ENCODE data around the gene DNAJB11. TPM values are rescaled to one million over a fixed set of nuclear protein-coding genes. Genes with fewer than 3 reads are reported as not detected.
A peak's percentile ranks its signal among the peaks of the same experiment; 100 is the strongest.

Gene DNAJB11
- polyA plus RNA-seq, 2 of the 4 experiments (the other 2 are of a cell fraction): 55.2 to 61.9 TPM

DNA sequence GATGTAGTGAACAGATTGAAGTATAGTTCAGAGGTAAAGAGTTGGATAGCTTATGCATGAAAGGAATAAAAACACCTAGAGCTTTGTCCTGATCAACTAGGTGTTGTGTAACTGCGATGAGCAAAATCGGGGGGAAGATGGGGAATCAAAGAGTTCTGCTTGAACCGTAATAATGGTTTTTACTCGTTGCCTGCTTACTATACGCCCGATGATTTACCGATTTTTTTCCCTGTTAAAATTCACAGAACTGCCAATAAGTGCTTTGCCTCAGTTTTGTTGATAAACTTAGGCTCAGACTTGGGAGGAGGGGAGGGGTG is 783 bp upstream of the DNAJB11 start:
- no peak for ATAC-seq
- Histone ChIP-seq H3K4me2 (peak overlapping the region; percentile 97), H3K27ac (peak overlapping the region; percentile 75 to 84), H3K4me1 (peaks cover 16% of the 10 kb centered on the region; the same call in 2 of the 3 replicates), H3K9me3 (no peaks in the 10 kb centered on the region), H3K4me3 (peak overlapping the region; percentile 71)
- TF ChIP-seq TFCP2L1 (CRISPR knock-in tag; IDR thresholded peaks at IDR 0.05) (no peak), NFE2L2 (conservative IDR thresholded peaks at IDR 0.05; ENCODE audit: low read length) (no peak), BHLHE40 (IDR thresholded peaks at IDR 0.05; ENCODE audit: low read depth, low read length) (no peak), TP53 (CRISPR knock-in tag; IDR thresholded peaks at IDR 0.05) (no peak), HDAC2 (IDR thresholded peaks at IDR 0.05) (no peak), MYC (IDR thresholded peaks at IDR 0.05; ENCODE audit: borderline replicate concordance, low read length) (no peak), ESRRA (IDR thresholded peaks at IDR 0.05; ENCODE audit: borderline replicate concordance, low read length) (no peak)
- no peak for DNase-seq (ENCODE audit: low read depth in 1 of 2, low spot score in 1 of 2)
- POLR2A ChIA-PET: interaction anchor here (0.6 to 1.6 kb wide), 8 partner anchors 17 to 632 kb away, joined by 3 to 24 read pairs (median 4); partner anchors contain the start of genes EIF4A2 and TRA2B
- 3% methylated on average over 7 of the region's 7 CpGs for WGBS (ENCODE audit: missing lambda C conversion rate)
- no peak for FAIRE-seq
- CTCF ChIA-PET: interaction anchor here (1.5 to 8.0 kb wide), 2 partner anchors 17 to 45 kb away, joined by 5 to 48 read pairs; partner anchors contain the start of gene AHSG

DNA sequence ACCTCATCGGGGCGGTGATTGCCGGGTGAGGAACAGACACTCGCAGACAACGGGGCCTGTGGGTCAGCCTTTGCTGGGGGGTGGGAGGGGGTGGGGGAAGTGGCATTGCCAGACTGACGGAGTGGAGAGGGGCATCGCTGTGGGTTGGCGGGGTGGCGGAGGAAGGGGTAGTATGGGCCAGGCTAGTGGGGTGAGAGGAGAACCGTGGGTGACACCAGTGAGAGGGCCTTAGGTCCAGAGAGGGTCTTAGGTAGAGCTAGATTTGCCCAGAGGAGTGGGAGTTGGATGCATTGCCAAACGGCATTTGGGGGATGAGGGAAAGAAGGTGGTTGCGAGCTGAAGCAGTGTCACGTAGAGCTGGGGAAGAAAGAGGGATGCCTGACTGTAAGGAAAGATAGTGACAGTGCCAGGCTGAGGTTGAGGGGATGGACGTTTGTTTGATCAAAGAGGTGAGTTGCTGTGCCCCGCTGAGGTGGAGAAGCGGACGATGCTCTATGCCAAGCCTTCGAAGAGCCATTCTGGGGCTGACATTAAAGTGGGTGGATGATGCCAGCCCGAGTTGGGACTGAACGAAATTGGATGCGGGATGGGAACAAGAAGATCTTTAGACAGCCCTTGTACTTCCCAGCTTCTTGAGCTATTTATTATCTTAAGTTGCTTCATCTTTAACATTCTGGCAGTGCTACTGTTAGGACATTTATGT is 572 bp downstream of the DNAJB11 start:
- CTCF ChIA-PET: interaction anchor here (1.5 to 8.0 kb wide), 3 partner anchors 16 to 251 kb away, joined by 4 to 48 read pairs (median 5); partner anchors contain the start of gene AHSG
- ATAC-seq (no peak), FAIRE-seq (no peak), DNase-seq (ENCODE audit: low read depth in 1 of 2, low spot score in 1 of 2) (no peak)
- POLR2A ChIA-PET: interaction anchor here (0.8 to 1.6 kb wide), 5 partner anchors 16 to 256 kb away, joined by 3 to 24 read pairs (median 5); partner anchors contain the start of gene EIF4A2
- Histone ChIP-seq H3K4me2 (peak overlapping the region; percentile 99), H3K4me1 (peaks cover 15% of the 10 kb centered on the region; the same call in 2 of the 3 replicates), H3K9me3 (no peaks in the 10 kb centered on the region), H3K27ac (peak overlapping the region; percentile 89 to 90), H3K4me3 (peak overlapping the region; percentile 85)
- 5% methylated on average over 12 of the region's 21 CpGs for WGBS (ENCODE audit: missing lambda C conversion rate)
- TF ChIP-seq HOXA7 (CRISPR knock-in tag; IDR thresholded peaks at IDR 0.05): 0 out of 2 replicates have a peak, but pooled peaks have one; percentile 29
- no peak for TF ChIP-seq SMC3 (IDR thresholded peaks at IDR 0.05)

DNA sequence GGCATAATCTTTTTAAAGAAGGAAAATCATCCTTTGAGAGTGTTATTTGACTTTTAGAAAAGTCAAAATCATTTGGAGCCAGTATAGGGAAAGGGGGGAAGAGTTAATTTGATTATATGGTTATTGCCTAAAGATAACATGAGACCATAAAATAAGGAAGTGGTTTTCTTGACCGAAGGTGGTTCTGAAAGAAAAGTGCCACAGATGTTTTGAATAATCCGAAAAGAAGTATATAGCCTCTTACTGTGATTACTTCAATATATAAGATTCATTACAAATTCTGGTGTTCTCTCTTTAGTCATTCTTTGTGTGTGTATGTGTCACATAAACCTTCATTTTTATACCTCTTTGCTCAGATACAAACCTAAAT is 1.1 kb downstream of the DNAJB11 start:
- TF ChIP-seq NFE2L2 (conservative IDR thresholded peaks at IDR 0.05; ENCODE audit: low read length) (no peak), CBX2 (IDR thresholded peaks at IDR 0.05; ENCODE audit: borderline replicate concordance, low read depth) (no peak), POLR2A (IDR thresholded peaks at IDR 0.05; ENCODE audit: low read length) (no peak)
- DNase-seq (ENCODE audit: low read depth in 1 of 2, low spot score in 1 of 2) (no peak), FAIRE-seq (no peak), ATAC-seq (no peak)
- H3K27ac ChIP-seq: no peak overlapping the region
- H3K4me1 ChIP-seq: peaks cover 12% of the 10 kb centered on the region; the same call in 2 of the 3 replicates
- CTCF ChIA-PET: interaction anchor here (1.6 to 8.0 kb wide), 2 partner anchors 44 to 250 kb away, joined by 4 to 48 read pairs; partner anchors contain the start of gene AHSG
- POLR2A ChIA-PET: no interaction called here
- 37% methylated on average over 2 of the region's 2 CpGs for WGBS (ENCODE audit: missing lambda C conversion rate)
- peak overlapping the region; percentile 85 for H3K4me3 ChIP-seq
- H3K4me2 ChIP-seq: peak overlapping the region; percentile 99
- no peaks in the 10 kb centered on the region for H3K9me3 ChIP-seq

DNA sequence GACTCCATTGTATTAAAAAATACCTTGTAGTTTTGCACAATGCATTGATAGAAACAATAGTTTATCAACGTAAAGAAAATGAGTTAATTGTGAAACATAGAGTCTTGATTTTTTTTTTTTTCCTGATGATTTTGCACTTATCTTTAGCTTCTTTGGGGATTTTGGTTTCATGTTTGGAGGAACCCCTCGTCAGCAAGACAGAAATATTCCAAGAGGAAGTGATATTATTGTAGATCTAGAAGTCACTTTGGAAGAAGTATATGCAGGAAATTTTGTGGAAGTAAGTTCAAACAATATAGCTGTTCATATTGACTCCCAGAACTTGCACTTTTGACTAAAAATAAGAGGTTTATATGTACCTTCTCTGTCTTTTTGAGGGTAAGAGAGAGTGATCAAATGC is 7.0 kb downstream of the DNAJB11 start:
- FAIRE-seq (no peak), DNase-seq (ENCODE audit: low read depth in 1 of 2, low spot score in 1 of 2) (no peak), ATAC-seq (no peak)
- CTCF ChIA-PET: no interaction called here
- Histone ChIP-seq H3K4me3 (no peak overlapping the region), H3K4me1 (no peaks in the 10 kb centered on the region), H3K9me3 (no peaks in the 10 kb centered on the region), H3K4me2 (no peak overlapping the region), H3K27ac (no peak overlapping the region)
- POLR2A ChIA-PET: no interaction called here
- 78% methylated on average over 2 of the region's 2 CpGs for WGBS (ENCODE audit: missing lambda C conversion rate)
- TF ChIP-seq BHLHE40 (IDR thresholded peaks at IDR 0.05; ENCODE audit: low read depth, low read length): no peak
- TF ChIP-seq EHMT2 (IDR thresholded peaks at IDR 0.05; ENCODE audit: low read depth): no peak
- TF ChIP-seq, protein P1, sequence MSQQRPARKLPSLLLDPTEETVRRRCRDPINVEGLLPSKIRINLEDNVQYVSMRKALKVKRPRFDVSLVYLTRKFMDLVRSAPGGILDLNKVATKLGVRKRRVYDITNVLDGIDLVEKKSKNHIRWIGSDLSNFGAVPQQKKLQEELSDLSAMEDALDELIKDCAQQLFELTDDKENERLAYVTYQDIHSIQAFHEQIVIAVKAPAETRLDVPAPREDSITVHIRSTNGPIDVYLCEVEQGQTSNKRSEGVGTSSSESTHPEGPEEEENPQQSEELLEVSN (IDR thresholded peaks at IDR 0.05; ENCODE audit: borderline replicate concordance, low read depth): no peak
- no peak for TF ChIP-seq JUN (IDR thresholded peaks at IDR 0.05)
- no peak for TF ChIP-seq ZNF302 (CRISPR knock-in tag; IDR thresholded peaks at IDR 0.05)
- no peak for TF ChIP-seq MAFK (IDR thresholded peaks at IDR 0.05; ENCODE audit: partially characterized antibody)
- no peak for TF ChIP-seq HEYL (CRISPR knock-in tag; IDR thresholded peaks at IDR 0.05)
- no peak for TF ChIP-seq NFE2L2 (conservative IDR thresholded peaks at IDR 0.05; ENCODE audit: low read length)
- TF ChIP-seq TFCP2L1 (CRISPR knock-in tag; IDR thresholded peaks at IDR 0.05): no peak
- TF ChIP-seq, protein P2, sequence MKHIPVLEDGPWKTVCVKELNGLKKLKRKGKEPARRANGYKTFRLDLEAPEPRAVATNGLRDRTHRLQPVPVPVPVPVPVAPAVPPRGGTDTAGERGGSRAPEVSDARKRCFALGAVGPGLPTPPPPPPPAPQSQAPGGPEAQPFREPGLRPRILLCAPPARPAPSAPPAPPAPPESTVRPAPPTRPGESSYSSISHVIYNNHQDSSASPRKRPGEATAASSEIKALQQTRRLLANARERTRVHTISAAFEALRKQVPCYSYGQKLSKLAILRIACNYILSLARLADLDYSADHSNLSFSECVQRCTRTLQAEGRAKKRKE (CRISPR knock-in tag; IDR thresholded peaks at IDR 0.05; ENCODE audit: low read depth): no peak
- no peak for TF ChIP-seq ZC3H11A (IDR thresholded peaks at IDR 0.05)
- TF ChIP-seq KDM1A (IDR thresholded peaks at IDR 0.05; ENCODE audit: low read depth): no peak
- TF ChIP-seq PHF8 (IDR thresholded peaks at IDR 0.05; ENCODE audit: borderline replicate concordance, low read depth): no peak
- TF ChIP-seq CBX2 (IDR thresholded peaks at IDR 0.05; ENCODE audit: borderline replicate concordance, low read depth): no peak
- TF ChIP-seq NR3C1 (IDR thresholded peaks at IDR 0.05): no peak
